Tibial artery (tissue), 4 donors: ENCODE measurements around the gene SPATA17.

Experiments
- DNase-seq, 2 donors: peaks; one replicate each; pipeline ENCODE4 v3.0.0-alpha.2; 2019
- H3K27ac ChIP-seq, 2 donors: fragments of 200-600 bp; sonication (generic) in 1 of 2; 1 replicate in 1 of 2; 2 replicates in 1 of 2; pipeline ENCODE4 v1.5.1; 2018 to 2019; ENCODE audit warnings: mild to moderate bottlenecking in 1 of 2
- H3K27me3 ChIP-seq, 2 donors: fragments of 200-600 bp; sonication (generic) in 1 of 2; one replicate each; pipeline versions ENCODE4 v1.5.1 to v1.6.0; 2016 to 2019
- H3K36me3 ChIP-seq, 3 donors: fragments of 200-600 bp; sonication (generic) in 2 of 3; one replicate each; pipeline ENCODE4 v1.5.1; 2016 to 2019; ENCODE audit warnings: mild to moderate bottlenecking in 2 of 3
- H3K4me1 ChIP-seq, 4 donors: fragments of 200-600 bp; sonication (generic) in 2 of 4; 1 replicate in 3 of 4; 2 replicates in 1 of 4; pipeline ENCODE4 v1.5.1; 2016 to 2019
- H3K4me3 ChIP-seq, 2 donors: fragments of 200-600 bp; sonication (generic) in 1 of 2; 1 replicate in 1 of 2; 2 replicates in 1 of 2; pipeline ENCODE4 v1.5.1; 2018 to 2019; ENCODE audit warnings: mild to moderate bottlenecking in 2 of 2
- H3K9me3 ChIP-seq, 3 donors: fragments of 200-600 bp; sonication (generic) in 1 of 3; one replicate each; pipeline ENCODE4 v1.5.1; 2016 to 2019
- intact Hi-C: fragments of 100-400 bp; cut with DNase I; formaldehyde crosslinking; loops from one replicate; pipeline ENCODE4 v1.15.0; 2023; ENCODE audit warnings: low total_unique reads
- TF ChIP-seq, protein P1 (sequence below), 2 experiments: fragments of 200-600 bp in 1 of 2; fragments of 450-650 bp in 1 of 2; IDR thresholded peaks; one replicate each; pipeline ENCODE4 v1.5.1; 2017 to 2019; ENCODE audit warnings: antibody characterized with exemption in 2 of 2, mild to moderate bottlenecking in 1 of 2, moderate library complexity in 1 of 2

SPATA17 gene

GRCh38 chr1:217907504-217907903 is 276.4 kb downstream of the SPATA17 start:
- H3K4me1 ChIP-seq, result no peaks in the 10 kb centered on the region
- H3K27me3 ChIP-seq, result no peaks in the 10 kb centered on the region
- H3K36me3 ChIP-seq, result no peaks in the 10 kb centered on the region
- intact Hi-C loops, result no loop called here
- TF ChIP-seq, protein P1, sequence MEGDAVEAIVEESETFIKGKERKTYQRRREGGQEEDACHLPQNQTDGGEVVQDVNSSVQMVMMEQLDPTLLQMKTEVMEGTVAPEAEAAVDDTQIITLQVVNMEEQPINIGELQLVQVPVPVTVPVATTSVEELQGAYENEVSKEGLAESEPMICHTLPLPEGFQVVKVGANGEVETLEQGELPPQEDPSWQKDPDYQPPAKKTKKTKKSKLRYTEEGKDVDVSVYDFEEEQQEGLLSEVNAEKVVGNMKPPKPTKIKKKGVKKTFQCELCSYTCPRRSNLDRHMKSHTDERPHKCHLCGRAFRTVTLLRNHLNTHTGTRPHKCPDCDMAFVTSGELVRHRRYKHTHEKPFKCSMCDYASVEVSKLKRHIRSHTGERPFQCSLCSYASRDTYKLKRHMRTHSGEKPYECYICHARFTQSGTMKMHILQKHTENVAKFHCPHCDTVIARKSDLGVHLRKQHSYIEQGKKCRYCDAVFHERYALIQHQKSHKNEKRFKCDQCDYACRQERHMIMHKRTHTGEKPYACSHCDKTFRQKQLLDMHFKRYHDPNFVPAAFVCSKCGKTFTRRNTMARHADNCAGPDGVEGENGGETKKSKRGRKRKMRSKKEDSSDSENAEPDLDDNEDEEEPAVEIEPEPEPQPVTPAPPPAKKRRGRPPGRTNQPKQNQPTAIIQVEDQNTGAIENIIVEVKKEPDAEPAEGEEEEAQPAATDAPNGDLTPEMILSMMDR (IDR thresholded peaks at IDR 0.05), result no peak
- no peak overlapping the region for H3K27ac ChIP-seq
- DNase-seq, result no peak
- H3K4me3 ChIP-seq, result no peak overlapping the region
- H3K9me3 ChIP-seq, result no peaks in the 10 kb centered on the region

DNA sequence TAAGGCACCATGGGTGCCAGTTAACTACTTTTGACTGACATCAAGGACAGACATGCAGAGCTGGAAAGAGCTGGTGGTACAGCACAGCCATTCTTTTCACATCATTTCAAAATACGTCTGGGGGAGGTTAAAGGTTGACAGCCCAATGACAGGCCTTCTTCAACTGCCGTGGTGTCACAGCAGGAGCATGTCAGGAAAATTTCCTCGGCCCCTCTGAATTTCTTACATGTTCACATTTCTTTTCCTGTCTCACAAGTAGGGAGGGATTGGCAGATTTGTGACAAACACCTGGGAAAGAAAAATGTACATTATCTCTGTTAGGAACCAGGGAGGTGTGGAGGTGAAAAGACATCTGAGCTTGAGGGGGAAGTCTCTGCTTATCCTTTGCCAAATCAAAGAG is 279.1 kb downstream of the SPATA17 start:
- Histone ChIP-seq H3K9me3 (no peaks in the 10 kb centered on the region), H3K4me3 (no peak overlapping the region), H3K27ac (no peak overlapping the region), H3K27me3 (no peaks in the 10 kb centered on the region), H3K4me1 (no peaks in the 10 kb centered on the region), H3K36me3 (no peaks in the 10 kb centered on the region)
- intact Hi-C loops, result no loop called here
- TF ChIP-seq, protein P1 (IDR thresholded peaks at IDR 0.05), result no peak
- no peak for DNase-seq

DNA sequence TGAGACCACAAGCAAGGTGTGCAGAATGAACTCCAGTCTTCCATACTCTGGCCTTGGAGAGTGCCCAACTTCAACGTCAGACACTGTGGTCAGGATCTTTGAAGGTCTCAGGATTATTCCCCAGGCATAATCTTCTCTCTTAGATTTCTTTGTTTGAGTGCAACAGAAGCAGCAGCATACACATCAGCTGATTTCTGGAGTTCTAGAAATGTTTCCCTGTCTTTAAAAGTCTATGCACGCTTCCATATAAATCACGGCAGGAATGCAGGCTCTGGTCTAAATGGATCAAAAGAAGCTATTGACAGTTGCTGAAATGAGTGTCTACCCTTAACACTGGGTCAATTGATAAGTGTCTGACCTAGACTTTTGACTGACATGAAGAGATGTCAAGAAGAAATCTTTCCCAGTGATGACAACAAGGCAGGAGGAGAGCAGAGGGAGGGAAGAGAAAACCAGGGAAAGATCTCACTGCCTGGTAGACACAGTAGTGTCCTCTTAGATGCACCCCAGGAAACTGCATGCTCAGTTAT is 279.7 kb downstream of the SPATA17 start:
- Histone ChIP-seq H3K4me3 (no peak overlapping the region), H3K27ac (no peak overlapping the region), H3K9me3 (no peaks in the 10 kb centered on the region), H3K27me3 (no peaks in the 10 kb centered on the region), H3K36me3 (no peaks in the 10 kb centered on the region), H3K4me1 (no peaks in the 10 kb centered on the region)
- intact Hi-C loops, result no loop called here
- TF ChIP-seq, protein P1 (IDR thresholded peaks at IDR 0.05), result no peak
- no peak for DNase-seq

DNA sequence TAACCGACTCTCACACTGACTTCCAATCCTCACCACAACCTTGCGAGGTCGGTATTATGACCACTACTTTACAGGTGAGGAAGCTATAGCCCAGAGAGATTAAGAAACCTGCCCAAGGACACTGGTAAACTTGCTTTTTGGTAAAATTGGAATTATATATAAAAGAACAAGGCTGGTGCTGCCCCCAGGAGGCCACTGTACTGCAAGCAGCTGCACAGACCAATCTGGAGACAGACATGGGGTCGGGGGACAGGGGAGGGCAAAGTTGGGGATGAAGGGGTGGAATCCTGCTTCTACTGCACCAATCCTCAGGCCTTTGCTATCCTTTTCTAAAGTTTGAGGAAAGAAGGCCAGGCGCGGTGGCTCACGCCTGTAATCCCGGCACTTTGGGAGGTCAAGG is 280.8 kb downstream of the SPATA17 start:
- no peaks in the 10 kb centered on the region for H3K27me3 ChIP-seq
- intact Hi-C loops, result no loop called here

GRCh38 chr1:217917281-217917887 is 286.2 kb downstream of the SPATA17 start:
- intact Hi-C loops, result no loop called here
- DNase-seq, result no peak
- Histone ChIP-seq H3K4me3 (no peak overlapping the region), H3K27me3 (peaks cover 0 to 8% of the 10 kb centered on the region in 2 donors), H3K36me3 (no peaks in the 10 kb centered on the region), H3K9me3 (no peaks in the 10 kb centered on the region), H3K27ac (no peak overlapping the region), H3K4me1 (no peaks in the 10 kb centered on the region)
- TF ChIP-seq, protein P1 (IDR thresholded peaks at IDR 0.05), result no peak

More for the DNA sequence above, 280.8 kb downstream of the SPATA17 start:
- no peaks in the 10 kb centered on the region for H3K4me1 ChIP-seq
- DNase-seq, result no peak
- H3K4me3 ChIP-seq, result no peak overlapping the region
- TF ChIP-seq, protein P1 (IDR thresholded peaks at IDR 0.05), result no peak
- H3K36me3 ChIP-seq, result no peaks in the 10 kb centered on the region
- H3K27ac ChIP-seq, result no peak overlapping the region
- H3K9me3 ChIP-seq, result no peaks in the 10 kb centered on the region
